B cell (primary cell): ENCODE results near the gene SNRK. TPM values are rescaled to one million over a fixed set of nuclear protein-coding genes. Genes with fewer than 3 reads are reported as not detected.

Experiments
- ATAC-seq: fragments of 200-7000 bp; cut with Tn5 transposase; one replicate; pipeline ENCODE4 v1.10.0; 2021; ENCODE audit warnings: low read depth, mild to moderate bottlenecking, moderate number of reproducible peaks, moderate library complexity
- CTCF ChIA-PET: fragments of 350-600 bp; sonication (Branson Sonifier 250); formaldehyde crosslinking; loops from one replicate; lab custom pipeline; 2021; ENCODE audit warnings: antibody characterized with exemption, inconsistent platforms; lab: Charles Lee
- POLR2A ChIA-PET: fragments of 350-600 bp; sonication (Branson Sonifier 250); formaldehyde crosslinking; loops from one replicate; lab custom pipeline; 2021; ENCODE audit warnings: antibody characterized with exemption; lab: Charles Lee
- DNase-seq: peaks from one replicate; pipeline ENCODE4 v3.0.0; 2013
- H2AFZ ChIP-seq: 2 replicates; pipeline ENCODE4 v1.6.1; 2012; ENCODE audit warnings: mild to moderate bottlenecking, low read depth, low read length; ENCODE audit not compliant: insufficient read depth, poor library complexity, severe bottlenecking
- H3K27ac ChIP-seq, 2 donors: 1 replicate in 1 of 2; 2 replicates in 1 of 2; pipeline ENCODE4 v1.5.1; 2012 to 2013; ENCODE audit warnings: low read length in 2 of 2, mild to moderate bottlenecking in 2 of 2, moderate library complexity in 1 of 2
- H3K27me3 ChIP-seq, 4 experiments: fragments of 200-600 bp in 1 of 4; sonication (generic) in 1 of 4; replicated peaks in 1 of 4; 1 replicate in 2 of 4; 2 replicates in 2 of 4; pipeline versions ENCODE4 v1.6.1 to v1.7.0; 2013 to 2016; ENCODE audit warnings: low read length in 3 of 4, mild to moderate bottlenecking in 2 of 4, mixed read lengths in 1 of 4, moderate library complexity in 1 of 4; ENCODE audit not compliant: insufficient read depth in 4 of 4, control insufficient read depth in 3 of 4; ENCODE audit errors: control extremely low read depth in 1 of 4
- H3K36me3 ChIP-seq, 2 experiments: replicated peaks in 1 of 2; 1 replicate in 1 of 2; 2 replicates in 1 of 2; pipeline versions ENCODE4 v1.6.1 to v1.7.1; 2013; ENCODE audit warnings: low read length in 1 of 2; ENCODE audit not compliant: insufficient read depth in 2 of 2, control insufficient read depth in 1 of 2; ENCODE audit errors: control extremely low read depth in 1 of 2, extremely low read depth in 1 of 2
- H3K4me1 ChIP-seq, 2 donors: fragments of 200-600 bp in 1 of 2; sonication (generic) in 1 of 2; 1 replicate in 1 of 2; 2 replicates in 1 of 2; pipeline versions ENCODE4 v1.5.1 to v1.6.1; 2013 to 2017; ENCODE audit warnings: low read length in 2 of 2; ENCODE audit not compliant: control insufficient read depth in 2 of 2, insufficient read depth in 2 of 2
- H3K4me2 ChIP-seq: replicated peaks from 2 replicates; pipeline ENCODE3; 2012; ENCODE audit warnings: mild to moderate bottlenecking, low read depth, low read length; ENCODE audit not compliant: poor library complexity, severe bottlenecking
- H3K4me3 ChIP-seq, 5 experiments: fragments of 200-600 bp in 1 of 5; sonication (generic) in 1 of 5; 1 replicate in 3 of 5; 2 replicates in 2 of 5; pipeline versions ENCODE4 v1.5.1 to v1.7.0; 2011 to 2016; ENCODE audit warnings: low read length in 4 of 5, mild to moderate bottlenecking in 4 of 5, low read depth in 2 of 5, control low read depth in 1 of 5, moderate library complexity in 1 of 5; ENCODE audit not compliant: insufficient read depth in 1 of 5; ENCODE audit errors: control extremely low read depth in 1 of 5, extremely low read depth in 1 of 5
- H3K79me2 ChIP-seq: fragments of 200-600 bp; sonication (generic); one replicate; pipeline ENCODE4 v1.6.0; 2016; ENCODE audit warnings: low read length; ENCODE audit not compliant: control insufficient read depth, insufficient read depth
- H3K9ac ChIP-seq: fragments of 200-600 bp; sonication (generic); 2 replicates; pipeline ENCODE4 v1.6.1; 2017; ENCODE audit warnings: mild to moderate bottlenecking, low read length, moderate library complexity
- H3K9me3 ChIP-seq, 3 donors: one replicate each; pipeline versions ENCODE4 v1.6.1 to v1.7.1; 2013; ENCODE audit warnings: low read length in 2 of 3; ENCODE audit not compliant: control insufficient read depth in 2 of 3, insufficient read depth in 1 of 3; ENCODE audit errors: control extremely low read depth in 1 of 3
- H4K20me1 ChIP-seq: 2 replicates; pipeline ENCODE4 v1.6.0; 2012; ENCODE audit warnings: mild to moderate bottlenecking, low read length; ENCODE audit not compliant: insufficient read depth, control insufficient read depth, poor library complexity, severe bottlenecking
- H3K27ac Mint-ChIP-seq: one replicate; pipeline ENCODE4 v1.8.0; 2021; ENCODE audit warnings: mixed read lengths
- H3K27me3 Mint-ChIP-seq: one replicate; pipeline ENCODE4 v1.8.0; 2021; ENCODE audit warnings: mixed read lengths
- H3K4me1 Mint-ChIP-seq: one replicate; pipeline ENCODE4 v1.8.0; 2021; ENCODE audit warnings: mixed read lengths
- H3K4me3 Mint-ChIP-seq: one replicate; pipeline ENCODE4 v1.8.0; 2021; ENCODE audit warnings: mixed read lengths
- H3K9me3 Mint-ChIP-seq: one replicate; pipeline ENCODE4 v1.8.0; 2022; ENCODE audit warnings: mixed read lengths; ENCODE audit not compliant: insufficient read depth
- EZH2 ChIP-seq: IDR thresholded peaks from 2 replicates; pipeline ENCODE4 v1.6.1; 2012; ENCODE audit warnings: borderline replicate concordance, low read depth, mild to moderate bottlenecking, moderate library complexity, low read length; ENCODE audit not compliant: insufficient read depth, poor library complexity, severe bottlenecking
- WGBS: methylation state at CpG from one replicate; pipeline ENCODE4 v1.1.5; 2013; ENCODE audit warnings: missing lambda C conversion rate; ENCODE audit not compliant: insufficient coverage; 5-methylcytosine and 5-hydroxymethylcytosine counted together
- intact Hi-C: fragments of 100-400 bp; cut with micrococcal nuclease; formaldehyde crosslinking; loops from one replicate; pipeline ENCODE4 v1.10.0; 2022
- polyA plus RNA-seq: library from polyadenylated mRNA; depleted of rRNA; stranded (reverse); fragments of >200 nt; gene quantifications from 2 replicates; pipeline ENCODE4 v1.2.3, GENCODE V29; 2012
- total RNA-seq, 2 donors: library from RNA; stranded (reverse); fragments of 120-200 nt in 1 of 2; gene quantifications; 1 replicate in 1 of 2; 2 replicates in 1 of 2; pipeline versions ENCODE4 v1.2.3 to v1.2.4, GENCODE V29; 2013 to 2022
- TF ChIP-seq, protein P1 (sequence below): fragments of 200-600 bp; IDR thresholded peaks from one replicate; pipeline ENCODE4 v1.8.0; 2022; ENCODE audit warnings: antibody characterized with exemption, mild to moderate bottlenecking

SNRK gene
- total and polyA plus RNA-seq, 2 donors (not counting 1 experiment from before 2014, with no cell fraction given), result 17.8 to 46.7 TPM

GRCh38 chr3:43247561-43248184, 38.7 kb upstream of the SNRK start:
- 48% methylated on average over 3 of the region's 3 CpGs for WGBS
- Histone ChIP-seq H3K9ac (peak overlapping the region; percentile 20), H3K4me1 (peaks cover 40 to 41% of the 10 kb centered on the region in 2 donors)

DNA sequence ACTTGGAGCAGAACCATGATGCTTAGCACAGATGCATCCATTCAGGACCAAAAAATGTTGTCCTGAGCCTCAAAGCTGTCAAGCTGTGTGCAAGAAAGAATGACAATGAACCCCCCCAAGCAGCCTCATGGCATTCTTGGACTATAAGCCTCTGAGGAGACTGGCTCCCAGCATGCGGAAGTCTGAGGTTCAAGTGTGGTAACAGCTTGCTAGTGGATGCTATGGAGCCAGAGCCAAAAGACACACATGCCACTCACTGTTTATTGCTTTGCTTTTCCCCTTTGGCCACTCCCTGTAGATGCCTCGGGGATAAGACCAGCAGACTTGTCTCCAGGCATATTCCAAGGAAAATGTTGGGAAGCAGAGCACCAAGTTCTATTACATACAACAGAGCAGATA, 38.2 kb upstream of the SNRK start:
- H3K4me3 ChIP-seq, result no peak overlapping the region
- Mint-ChIP-seq H3K4me3 (no peak overlapping the region), H3K9me3 (no peaks in the 10 kb centered on the region), H3K27me3 (peaks cover 10% of the 10 kb centered on the region), H3K27ac (no peak overlapping the region), H3K4me1 (peaks cover 47% of the 10 kb centered on the region)
- H3K4me2 ChIP-seq, result no peak overlapping the region
- intact Hi-C loops, result no loop called here
- DNase-seq, result no peak
- no peak overlapping the region for H3K27ac ChIP-seq
- no peak for TF ChIP-seq EZH2
- TF ChIP-seq, protein P1, sequence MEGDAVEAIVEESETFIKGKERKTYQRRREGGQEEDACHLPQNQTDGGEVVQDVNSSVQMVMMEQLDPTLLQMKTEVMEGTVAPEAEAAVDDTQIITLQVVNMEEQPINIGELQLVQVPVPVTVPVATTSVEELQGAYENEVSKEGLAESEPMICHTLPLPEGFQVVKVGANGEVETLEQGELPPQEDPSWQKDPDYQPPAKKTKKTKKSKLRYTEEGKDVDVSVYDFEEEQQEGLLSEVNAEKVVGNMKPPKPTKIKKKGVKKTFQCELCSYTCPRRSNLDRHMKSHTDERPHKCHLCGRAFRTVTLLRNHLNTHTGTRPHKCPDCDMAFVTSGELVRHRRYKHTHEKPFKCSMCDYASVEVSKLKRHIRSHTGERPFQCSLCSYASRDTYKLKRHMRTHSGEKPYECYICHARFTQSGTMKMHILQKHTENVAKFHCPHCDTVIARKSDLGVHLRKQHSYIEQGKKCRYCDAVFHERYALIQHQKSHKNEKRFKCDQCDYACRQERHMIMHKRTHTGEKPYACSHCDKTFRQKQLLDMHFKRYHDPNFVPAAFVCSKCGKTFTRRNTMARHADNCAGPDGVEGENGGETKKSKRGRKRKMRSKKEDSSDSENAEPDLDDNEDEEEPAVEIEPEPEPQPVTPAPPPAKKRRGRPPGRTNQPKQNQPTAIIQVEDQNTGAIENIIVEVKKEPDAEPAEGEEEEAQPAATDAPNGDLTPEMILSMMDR, result no peak
- peaks cover 40 to 41% of the 10 kb centered on the region in 2 donors for H3K4me1 ChIP-seq
- H2AFZ ChIP-seq, result no peak overlapping the region
- ATAC-seq, result no peak
- H3K27me3 ChIP-seq, result no peaks in the 10 kb centered on the region
- H3K9ac ChIP-seq, result no peak overlapping the region
- POLR2A ChIA-PET, result no interaction called here
- CTCF ChIA-PET, result interaction anchor here (1.2 kb wide), 1 partner anchor 9 kb away, joined by 3 read pairs; no protein-coding TSS in a partner anchor
- H3K79me2 ChIP-seq, result no peaks in the 10 kb centered on the region
- H3K9me3 ChIP-seq, result no peaks in the 10 kb centered on the region
- H3K36me3 ChIP-seq, result no peaks in the 10 kb centered on the region
- WGBS, result 57% methylated on average over 1 of the region's 2 CpGs
- H4K20me1 ChIP-seq, result no peaks in the 10 kb centered on the region

More at GRCh38 chr3:43247561-43248184, 38.7 kb upstream of the SNRK start:
- peaks cover 47% of the 10 kb centered on the region for H3K4me1 Mint-ChIP-seq
- H3K4me3 ChIP-seq, result no peak overlapping the region
- DNase-seq (no peak), ATAC-seq (no peak)
- ChIA-PET POLR2A (no interaction called here), CTCF (interaction anchor here (1.2 to 1.3 kb wide), 2 partner anchors 10 to 286 kb away, joined by 3 read pairs; no protein-coding TSS in a partner anchor)
- no peaks in the 10 kb centered on the region for H3K9me3 Mint-ChIP-seq
- no peaks in the 10 kb centered on the region for H3K79me2 ChIP-seq
- H3K4me2 ChIP-seq, result peak overlapping the region; percentile 45
- peak overlapping the region; percentile 41 to 63 for H3K27ac ChIP-seq
- H3K36me3 ChIP-seq, result no peaks in the 10 kb centered on the region
- no peaks in the 10 kb centered on the region for H3K27me3 ChIP-seq
- no peak overlapping the region for H3K4me3 Mint-ChIP-seq
- H4K20me1 ChIP-seq, result no peaks in the 10 kb centered on the region
- H2AFZ ChIP-seq, result no peak overlapping the region
- intact Hi-C loops, result no loop called here
- H3K27me3 Mint-ChIP-seq, result peaks cover 10% of the 10 kb centered on the region
- TF ChIP-seq, protein P1, result no peak
- TF ChIP-seq EZH2, result no peak
- no peak overlapping the region for H3K27ac Mint-ChIP-seq
- peaks cover 0 to 2% (median 1%) of the 10 kb centered on the region in 3 donors for H3K9me3 ChIP-seq
